ENCODE results near the gene MDFIC.

MDFIC gene

DNA sequence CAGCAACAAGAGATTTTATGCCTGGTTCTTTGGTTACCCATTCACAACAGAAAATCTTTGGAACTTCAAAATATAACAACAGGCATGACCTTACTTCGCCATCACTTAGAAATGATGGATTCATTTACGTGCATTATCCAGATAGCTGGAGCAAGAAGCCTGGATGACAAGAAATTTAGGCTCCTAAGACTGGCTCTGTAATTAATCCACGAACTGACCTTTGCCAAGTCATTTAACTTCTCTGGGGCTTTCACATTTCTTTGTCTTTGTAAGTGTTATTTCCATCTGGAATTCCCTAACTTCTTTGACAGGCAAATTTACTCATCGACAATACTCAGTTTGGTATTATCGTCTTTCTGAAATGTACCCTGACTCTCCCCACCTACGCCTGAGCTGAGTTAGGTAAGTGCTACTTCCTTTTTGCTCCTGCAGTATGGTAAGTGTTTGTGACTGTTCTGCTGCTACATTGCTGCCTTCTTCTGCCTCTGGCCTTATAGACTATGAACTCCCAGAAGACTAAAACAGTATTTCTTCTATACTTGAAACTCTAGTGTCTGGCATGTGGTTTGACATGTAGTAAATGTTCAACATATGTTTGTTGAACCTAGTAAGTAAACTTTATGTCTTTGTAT is 5.5 kb upstream of the MDFIC start:
- no peak overlapping the region for H3K4me3 ChIP-seq (ENCODE audit: control insufficient read depth, low read depth, low read length)
- DNase-seq (ENCODE audit: low read depth), result no peak
- TF ChIP-seq, protein P1, sequence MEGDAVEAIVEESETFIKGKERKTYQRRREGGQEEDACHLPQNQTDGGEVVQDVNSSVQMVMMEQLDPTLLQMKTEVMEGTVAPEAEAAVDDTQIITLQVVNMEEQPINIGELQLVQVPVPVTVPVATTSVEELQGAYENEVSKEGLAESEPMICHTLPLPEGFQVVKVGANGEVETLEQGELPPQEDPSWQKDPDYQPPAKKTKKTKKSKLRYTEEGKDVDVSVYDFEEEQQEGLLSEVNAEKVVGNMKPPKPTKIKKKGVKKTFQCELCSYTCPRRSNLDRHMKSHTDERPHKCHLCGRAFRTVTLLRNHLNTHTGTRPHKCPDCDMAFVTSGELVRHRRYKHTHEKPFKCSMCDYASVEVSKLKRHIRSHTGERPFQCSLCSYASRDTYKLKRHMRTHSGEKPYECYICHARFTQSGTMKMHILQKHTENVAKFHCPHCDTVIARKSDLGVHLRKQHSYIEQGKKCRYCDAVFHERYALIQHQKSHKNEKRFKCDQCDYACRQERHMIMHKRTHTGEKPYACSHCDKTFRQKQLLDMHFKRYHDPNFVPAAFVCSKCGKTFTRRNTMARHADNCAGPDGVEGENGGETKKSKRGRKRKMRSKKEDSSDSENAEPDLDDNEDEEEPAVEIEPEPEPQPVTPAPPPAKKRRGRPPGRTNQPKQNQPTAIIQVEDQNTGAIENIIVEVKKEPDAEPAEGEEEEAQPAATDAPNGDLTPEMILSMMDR (IDR thresholded peaks at IDR 0.05; ENCODE audit: control insufficient read depth, insufficient read depth, low read depth, low read length, missing control alignments), result no peak

DNA sequence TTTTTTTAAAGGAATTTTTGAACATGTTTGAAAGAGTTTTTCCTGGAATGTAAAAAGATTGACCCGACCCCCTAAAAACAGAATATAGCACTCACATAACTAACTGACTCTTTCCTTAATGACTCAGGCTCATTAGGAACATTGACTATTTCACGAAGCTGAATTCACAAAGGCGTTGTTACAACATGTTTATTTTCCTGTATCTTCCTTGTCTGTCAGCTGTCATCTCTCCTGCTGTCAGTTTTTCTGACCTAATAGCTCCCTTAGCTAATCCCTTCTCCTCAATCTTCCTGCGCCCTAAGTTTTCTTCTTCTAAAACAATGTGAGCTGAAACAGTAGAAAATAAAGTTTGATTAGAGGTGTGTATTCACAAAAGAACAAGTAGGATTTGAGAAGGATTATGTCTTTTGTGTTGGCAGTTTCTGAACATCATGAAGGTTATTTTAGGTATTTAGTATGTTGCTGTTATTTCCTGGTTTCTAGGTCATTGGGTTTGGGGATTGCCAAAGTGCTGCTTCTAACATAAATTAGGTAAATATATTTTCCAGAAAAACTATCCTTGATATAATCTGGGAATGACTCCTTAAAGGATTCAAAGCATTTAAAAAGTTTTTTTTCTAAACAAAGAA is 4.6 kb upstream of the MDFIC start:
- TF ChIP-seq, protein P1 (IDR thresholded peaks at IDR 0.05; ENCODE audit: control insufficient read depth, insufficient read depth, low read depth, low read length, missing control alignments), result no peak
- no peak overlapping the region for H3K4me3 ChIP-seq (ENCODE audit: control insufficient read depth, low read depth, low read length)
- no peak for DNase-seq (ENCODE audit: low read depth)

DNA sequence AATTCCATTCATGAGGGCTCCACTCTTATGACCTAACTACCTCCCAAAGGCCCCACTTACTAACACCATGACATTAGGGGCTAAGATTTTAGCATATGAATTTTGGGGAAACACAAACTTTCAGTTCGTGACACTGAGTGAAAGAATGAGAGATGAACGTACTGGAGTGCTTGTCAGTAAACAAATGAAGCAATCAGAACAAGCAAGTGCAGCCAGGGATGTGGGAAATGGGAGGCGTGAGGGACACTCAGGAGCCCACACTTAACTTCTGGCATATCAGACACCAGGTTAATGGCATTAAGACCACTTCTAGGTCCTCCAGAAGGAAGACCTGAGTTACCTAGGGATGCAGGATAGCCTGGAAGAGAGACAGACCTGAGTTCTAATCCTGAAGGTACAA is 2.3 kb upstream of the MDFIC start:
- TF ChIP-seq, protein P1 (IDR thresholded peaks at IDR 0.05; ENCODE audit: control insufficient read depth, insufficient read depth, low read depth, low read length, missing control alignments), result no peak
- DNase-seq (ENCODE audit: low read depth), result no peak
- H3K4me3 ChIP-seq (ENCODE audit: control insufficient read depth, low read depth, low read length), result no peak overlapping the region

DNA sequence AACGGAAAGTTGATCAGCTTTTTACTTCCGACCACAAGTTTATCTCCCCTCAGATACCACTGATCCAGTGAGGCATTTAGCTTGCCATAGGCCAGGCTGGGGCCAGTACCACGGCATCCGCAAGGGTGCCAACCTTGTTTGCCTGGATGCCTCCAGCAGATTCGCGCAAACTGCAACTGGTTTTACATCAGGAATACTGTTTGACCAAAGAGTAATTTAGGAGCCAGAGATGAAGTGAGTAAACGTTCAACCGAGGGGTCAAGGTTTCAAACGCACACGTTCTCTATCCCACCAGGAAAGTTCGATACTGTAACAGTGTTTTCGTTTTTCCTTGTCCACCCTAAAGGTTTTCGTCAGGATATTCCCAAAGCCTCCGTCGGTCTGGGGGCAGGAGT is 266 bp upstream of the MDFIC start:
- TF ChIP-seq, protein P1 (IDR thresholded peaks at IDR 0.05; ENCODE audit: control insufficient read depth, insufficient read depth, low read depth, low read length, missing control alignments), result no peak
- no peak for DNase-seq (ENCODE audit: low read depth)
- peak overlapping the region; percentile 91 for H3K4me3 ChIP-seq (ENCODE audit: control insufficient read depth, low read depth, low read length)

DNA sequence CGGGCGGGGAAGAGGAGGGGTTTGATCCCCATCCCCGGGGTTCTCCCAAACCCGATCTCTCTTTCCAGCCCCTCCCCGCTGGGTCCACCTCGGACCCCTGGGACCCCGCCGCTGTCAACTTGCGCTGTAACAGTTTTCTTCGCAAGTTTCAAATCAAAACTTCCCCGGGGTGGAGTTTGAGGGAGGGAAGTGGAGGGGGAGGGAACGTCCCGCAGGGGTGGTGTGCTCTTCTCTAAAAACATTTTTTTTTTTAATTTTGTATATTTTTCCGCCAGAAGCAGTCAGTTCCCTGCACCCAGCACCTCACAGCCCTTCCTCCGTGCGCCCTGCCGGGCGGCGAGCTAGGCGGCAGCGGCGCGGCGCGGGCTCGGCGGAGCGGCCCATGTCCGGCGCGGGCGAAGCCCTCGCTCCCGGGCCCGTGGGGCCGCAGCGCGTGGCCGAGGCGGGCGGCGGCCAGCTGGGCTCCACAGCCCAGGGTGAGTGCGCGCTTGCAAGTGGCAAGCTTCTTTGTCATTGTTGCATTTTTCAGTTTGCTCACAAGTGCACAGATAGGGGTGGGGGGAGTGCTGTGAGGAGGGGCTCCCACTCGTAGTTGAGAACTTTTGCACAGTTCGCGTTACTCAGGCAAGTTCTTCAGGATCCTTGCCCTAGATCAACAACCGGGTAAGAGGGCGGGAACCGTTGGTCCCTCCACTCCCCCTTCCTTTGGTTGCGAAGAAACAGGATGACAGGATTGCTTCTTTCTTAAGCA is 933 bp downstream of the MDFIC start:
- TF ChIP-seq, protein P1 (IDR thresholded peaks at IDR 0.05; ENCODE audit: control insufficient read depth, insufficient read depth, low read depth, low read length, missing control alignments), result no peak
- DNase-seq (ENCODE audit: low read depth), result no peak
- H3K4me3 ChIP-seq (ENCODE audit: control insufficient read depth, low read depth, low read length), result peak overlapping the region; percentile 91

DNA sequence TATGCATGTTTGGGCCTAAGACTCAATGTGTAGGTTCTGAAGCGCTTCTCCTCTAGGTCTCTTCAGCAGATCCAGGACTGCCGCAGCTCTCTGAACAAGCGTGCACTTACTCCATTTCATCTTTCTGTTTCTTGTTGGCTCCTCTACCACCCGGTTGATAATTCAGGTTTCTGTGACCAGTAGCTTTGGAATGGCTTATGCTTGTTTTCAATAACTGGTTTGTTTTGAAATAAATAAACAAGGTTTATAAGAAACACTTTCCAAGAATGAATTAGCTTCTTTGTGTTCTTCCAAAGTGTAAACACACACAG is 1.5 kb downstream of the MDFIC start:
- peak overlapping the region; percentile 91 for H3K4me3 ChIP-seq (ENCODE audit: control insufficient read depth, low read depth, low read length)
- TF ChIP-seq, protein P1 (IDR thresholded peaks at IDR 0.05; ENCODE audit: control insufficient read depth, insufficient read depth, low read depth, low read length, missing control alignments), result no peak
- no peak for DNase-seq (ENCODE audit: low read depth)
